ENCODE results near the gene USH1C. TPM values are rescaled to one million over a fixed set of nuclear protein-coding genes. Genes with fewer than 3 reads are reported as not detected.

Gene USH1C
- total RNA-seq, 4 donors from 2014 or later = not detected

DNA sequence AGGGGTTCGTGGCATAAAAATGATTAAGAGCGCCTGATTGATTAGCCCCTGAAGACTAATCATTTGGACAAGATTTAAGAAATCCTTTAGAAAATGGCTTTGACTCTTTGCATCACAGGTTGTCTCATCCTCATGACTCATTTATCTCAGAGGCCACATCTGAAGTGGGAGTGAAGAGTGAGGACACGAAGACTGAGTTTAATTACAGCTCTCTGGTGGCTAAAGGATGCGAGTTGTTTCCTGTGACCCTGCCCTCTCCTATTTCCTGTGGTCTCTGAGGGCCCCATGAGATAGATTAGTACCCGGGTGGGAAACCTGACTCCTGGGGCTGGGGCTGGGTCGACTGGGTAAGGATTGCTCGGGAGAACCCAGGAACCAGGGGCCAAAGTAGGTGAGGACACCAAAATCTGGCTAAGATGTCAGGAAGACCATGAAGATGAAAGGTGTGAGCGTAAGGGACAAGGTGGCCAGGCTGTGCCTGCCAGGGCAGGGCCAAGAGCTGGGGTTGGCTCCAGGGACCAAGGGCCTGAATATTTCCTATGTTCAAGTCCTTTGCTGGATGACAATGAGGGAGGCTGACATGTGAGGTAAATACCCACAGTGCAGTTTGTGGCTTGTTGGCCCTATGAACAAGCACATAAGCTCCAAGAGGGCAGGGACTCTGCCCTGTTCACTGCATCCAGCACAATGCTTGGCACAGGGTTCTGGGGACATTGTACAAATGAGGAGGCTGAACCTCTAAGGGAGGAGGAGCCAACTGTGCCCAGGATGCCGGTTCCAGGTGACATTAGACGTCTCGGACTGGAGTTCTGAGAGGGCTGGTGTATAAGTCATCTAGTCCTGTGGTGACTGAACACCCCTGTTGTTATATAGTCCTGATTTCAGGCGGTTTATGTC is 6.5 kb upstream of the USH1C start:
- no peak overlapping the region for H3K27ac ChIP-seq
- TF ChIP-seq POLR2A (IDR thresholded peaks at IDR 0.05) (no peak), EP300 (IDR thresholded peaks at IDR 0.05) (no peak)
- TF ChIP-seq, protein P1, sequence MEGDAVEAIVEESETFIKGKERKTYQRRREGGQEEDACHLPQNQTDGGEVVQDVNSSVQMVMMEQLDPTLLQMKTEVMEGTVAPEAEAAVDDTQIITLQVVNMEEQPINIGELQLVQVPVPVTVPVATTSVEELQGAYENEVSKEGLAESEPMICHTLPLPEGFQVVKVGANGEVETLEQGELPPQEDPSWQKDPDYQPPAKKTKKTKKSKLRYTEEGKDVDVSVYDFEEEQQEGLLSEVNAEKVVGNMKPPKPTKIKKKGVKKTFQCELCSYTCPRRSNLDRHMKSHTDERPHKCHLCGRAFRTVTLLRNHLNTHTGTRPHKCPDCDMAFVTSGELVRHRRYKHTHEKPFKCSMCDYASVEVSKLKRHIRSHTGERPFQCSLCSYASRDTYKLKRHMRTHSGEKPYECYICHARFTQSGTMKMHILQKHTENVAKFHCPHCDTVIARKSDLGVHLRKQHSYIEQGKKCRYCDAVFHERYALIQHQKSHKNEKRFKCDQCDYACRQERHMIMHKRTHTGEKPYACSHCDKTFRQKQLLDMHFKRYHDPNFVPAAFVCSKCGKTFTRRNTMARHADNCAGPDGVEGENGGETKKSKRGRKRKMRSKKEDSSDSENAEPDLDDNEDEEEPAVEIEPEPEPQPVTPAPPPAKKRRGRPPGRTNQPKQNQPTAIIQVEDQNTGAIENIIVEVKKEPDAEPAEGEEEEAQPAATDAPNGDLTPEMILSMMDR (IDR thresholded peaks at IDR 0.05) = no peak
- H3K36me3 ChIP-seq = no peaks in the 10 kb centered on the region
- H3K4me3 ChIP-seq = no peak overlapping the region
- WGBS, 2 donors = 52 to 60% methylated on average over 12 of the region's 12 CpGs
- no peaks in the 10 kb centered on the region for H3K4me1 ChIP-seq
- peaks cover 0 to 22% of the 10 kb centered on the region in 2 donors for H3K27me3 ChIP-seq
- H3K9me3 ChIP-seq = no peaks in the 10 kb centered on the region
- no peak for DNase-seq (ENCODE audit: low spot score in 2 of 2)

DNA sequence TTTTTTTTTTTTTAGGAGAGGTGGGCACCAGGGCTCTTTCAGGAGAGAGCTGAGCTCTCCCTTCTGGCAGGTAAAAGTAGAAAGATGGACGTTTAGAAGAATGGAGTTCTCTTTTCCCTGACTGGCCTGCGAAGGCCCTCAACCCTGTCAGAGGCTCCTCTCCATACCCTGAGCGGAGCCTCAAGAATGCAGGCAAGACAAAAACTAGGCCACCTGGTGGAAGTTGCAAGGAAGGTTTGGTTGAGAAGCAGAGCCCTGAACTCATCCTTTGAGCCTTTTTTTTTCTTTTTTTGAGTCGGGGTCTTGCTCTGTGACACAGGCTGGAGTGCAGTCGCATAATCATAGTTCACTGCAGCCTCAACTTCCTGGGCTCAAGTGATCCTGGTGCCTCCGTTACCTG is 4.2 kb upstream of the USH1C start:
- H3K27me3 ChIP-seq = peaks cover 0 to 43% of the 10 kb centered on the region in 2 donors
- 74 to 75% methylated on average over 6 of the region's 6 CpGs for WGBS, 2 donors
- H3K36me3 ChIP-seq = no peaks in the 10 kb centered on the region
- no peaks in the 10 kb centered on the region for H3K9me3 ChIP-seq
- TF ChIP-seq POLR2A (IDR thresholded peaks at IDR 0.05) (no peak), EP300 (IDR thresholded peaks at IDR 0.05) (no peak)
- TF ChIP-seq, protein P1 (IDR thresholded peaks at IDR 0.05) = no peak
- DNase-seq (ENCODE audit: low spot score in 2 of 2) = no peak
- peaks cover 0 to 8% (median 0%) of the 10 kb centered on the region in 4 donors for H3K4me1 ChIP-seq
- no peak overlapping the region for H3K4me3 ChIP-seq
- H3K27ac ChIP-seq = no peak overlapping the region

DNA sequence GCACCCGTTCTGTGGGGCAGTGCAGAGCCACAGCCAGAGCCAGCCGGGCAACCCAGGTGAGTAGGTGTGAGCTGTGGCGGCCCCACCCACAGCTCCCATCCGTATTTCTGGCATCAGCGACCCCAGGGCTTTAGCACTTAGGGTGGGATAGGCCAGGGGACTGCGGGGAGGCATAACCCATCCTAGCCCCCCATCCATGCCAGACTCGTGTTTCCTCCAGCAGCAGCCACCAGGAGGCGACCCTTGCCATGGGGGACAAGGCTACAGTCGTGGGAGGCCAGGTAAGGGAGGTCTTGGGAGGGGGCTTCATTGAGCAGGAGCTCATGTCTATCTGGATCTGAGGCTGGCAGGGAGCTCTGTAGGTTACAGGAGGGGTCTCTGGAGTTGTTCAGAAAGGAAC is 3.7 kb upstream of the USH1C start:
- Histone ChIP-seq H3K27me3 (peaks cover 0 to 43% of the 10 kb centered on the region in 2 donors), H3K4me3 (no peak overlapping the region), H3K9me3 (no peaks in the 10 kb centered on the region), H3K4me1 (peaks cover 0 to 8% (median 0%) of the 10 kb centered on the region in 4 donors), H3K36me3 (no peaks in the 10 kb centered on the region), H3K27ac (no peak overlapping the region)
- no peak for DNase-seq (ENCODE audit: low spot score in 2 of 2)
- WGBS, 2 donors = 44 to 63% methylated on average over 6 to 8 of the region's 9 CpGs
- TF ChIP-seq EP300 (IDR thresholded peaks at IDR 0.05) (no peak), POLR2A (IDR thresholded peaks at IDR 0.05) (no peak)
- TF ChIP-seq, protein P1 (IDR thresholded peaks at IDR 0.05) = no peak

DNA sequence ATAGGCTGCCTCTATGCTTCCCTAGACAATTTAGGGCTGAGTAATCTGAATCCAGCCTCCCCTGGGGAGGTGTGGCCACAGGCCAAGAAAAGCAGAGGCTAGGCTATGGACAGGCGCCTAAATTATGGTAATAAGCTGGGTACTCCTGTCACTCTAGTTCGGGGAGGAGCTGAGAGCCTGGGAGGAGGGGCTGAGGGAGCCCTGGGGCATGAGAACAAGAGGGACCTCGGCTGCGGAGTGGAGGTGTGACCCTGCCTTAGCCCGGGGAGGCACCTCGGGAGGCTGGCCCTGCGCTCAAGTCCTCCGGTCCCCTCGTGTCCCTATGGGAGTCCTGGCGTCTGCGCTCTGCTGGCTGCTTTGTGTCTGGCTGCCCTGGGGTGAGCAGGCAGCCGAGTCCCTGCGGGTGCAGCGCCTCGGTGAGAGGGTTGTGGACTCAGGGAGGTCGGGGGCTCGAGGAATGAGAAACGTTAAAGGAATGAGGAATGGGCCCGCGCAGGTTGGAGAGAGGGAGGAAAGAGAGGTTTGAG is 2.9 kb upstream of the USH1C start, which contains the start of gene OTOG:
Gene OTOG (plus strand): TSS at position 209 of the 527 bp plus-strand sequence. CDS start 114 bp downstream, at position 323.
- TF ChIP-seq, protein P1 (IDR thresholded peaks at IDR 0.05) = no peak
- TF ChIP-seq EP300 (IDR thresholded peaks at IDR 0.05) (no peak), POLR2A (IDR thresholded peaks at IDR 0.05) (no peak)
- no peak within 1 kb of the TSS for H3K27ac ChIP-seq
- no peak for DNase-seq (ENCODE audit: low spot score in 2 of 2)
- no peaks in the 10 kb centered on the region for H3K9me3 ChIP-seq
- no peak within 1 kb of the TSS for H3K4me3 ChIP-seq
- H3K36me3 ChIP-seq = no peaks in the 10 kb centered on the region
- peaks cover 0 to 43% of the 10 kb centered on the region in 2 donors for H3K27me3 ChIP-seq
- whole genome bisulfite sequencing, 2 donors = 4 to 11% methylated on average over 20 of the region's 20 CpGs
- H3K4me1 ChIP-seq = peaks cover 0 to 8% (median 0%) of the 10 kb centered on the region in 4 donors

DNA sequence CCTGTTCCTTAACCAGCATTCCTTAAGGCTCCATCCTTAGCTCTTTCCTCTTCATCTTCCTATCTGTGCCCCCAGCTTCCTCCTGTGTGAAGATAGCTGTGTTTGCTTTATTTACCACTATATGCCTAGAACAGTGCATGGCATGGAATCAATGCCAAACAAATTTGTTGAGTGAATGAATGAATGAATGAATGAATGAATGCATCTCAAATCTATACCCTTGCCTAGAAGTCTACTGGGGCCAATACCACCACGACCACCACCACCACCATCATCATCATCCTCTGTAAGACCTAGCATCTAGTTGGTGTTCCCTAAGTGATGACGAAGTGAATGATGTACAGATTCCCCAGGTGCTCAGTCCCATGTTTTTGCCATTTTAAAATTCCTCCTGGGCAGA is 2.0 kb upstream of the USH1C start:
- Histone ChIP-seq H3K9me3 (no peaks in the 10 kb centered on the region), H3K27me3 (peaks cover 0 to 43% of the 10 kb centered on the region in 2 donors), H3K4me3 (no peak overlapping the region), H3K27ac (no peak overlapping the region), H3K36me3 (no peaks in the 10 kb centered on the region), H3K4me1 (peaks cover 0 to 8% (median 0%) of the 10 kb centered on the region in 4 donors)
- no peak for DNase-seq (ENCODE audit: low spot score in 2 of 2)
- 95 to 97% methylated on average over 2 of the region's 2 CpGs for WGBS, 2 donors
- TF ChIP-seq EP300 (IDR thresholded peaks at IDR 0.05) (no peak), POLR2A (IDR thresholded peaks at IDR 0.05) (no peak)
- TF ChIP-seq, protein P1 (IDR thresholded peaks at IDR 0.05) = no peak

All from tibial nerve (tissue), 4 donors.